ENCODE measurements around the gene CTAG1A. TPM values are rescaled to one million over a fixed set of nuclear protein-coding genes. Genes with fewer than 3 reads are reported as not detected.

CTAG1A gene
- total RNA-seq, 1 donor, result not detected

DNA sequence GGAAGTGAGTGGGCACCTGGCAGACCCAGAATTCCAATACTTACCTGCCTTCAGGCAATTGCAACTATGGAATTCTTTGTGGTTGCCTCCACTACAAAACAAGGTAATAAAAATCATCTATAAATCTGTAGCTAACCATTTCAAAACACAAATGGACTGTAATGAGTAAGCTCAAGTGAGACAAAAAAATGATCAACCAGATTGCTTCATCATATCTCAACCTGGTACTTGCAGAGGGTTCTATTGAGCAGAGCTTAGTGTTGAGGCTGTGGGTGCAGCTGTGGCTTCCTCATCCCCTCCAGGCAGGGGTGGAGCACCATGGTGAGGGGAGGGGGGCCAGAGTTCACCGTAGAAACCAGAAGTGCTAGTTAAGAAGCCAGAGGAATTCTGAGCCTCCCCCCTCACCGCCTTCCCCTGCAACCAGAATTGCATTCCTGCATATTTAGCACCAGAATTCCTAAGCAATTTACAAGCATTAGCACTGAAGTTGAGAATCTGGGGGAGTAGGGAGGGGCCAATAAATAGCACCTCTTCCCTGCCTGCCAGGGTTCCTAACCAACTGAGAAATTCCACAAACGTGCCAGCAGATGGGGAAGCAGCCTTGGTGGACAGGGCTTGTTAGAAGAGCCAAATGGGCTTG, 11.5 kb downstream of the CTAG1A start:
- DNase-seq (ENCODE audit: low read depth), result peak; percentile 81
- TF ChIP-seq, protein P1, sequence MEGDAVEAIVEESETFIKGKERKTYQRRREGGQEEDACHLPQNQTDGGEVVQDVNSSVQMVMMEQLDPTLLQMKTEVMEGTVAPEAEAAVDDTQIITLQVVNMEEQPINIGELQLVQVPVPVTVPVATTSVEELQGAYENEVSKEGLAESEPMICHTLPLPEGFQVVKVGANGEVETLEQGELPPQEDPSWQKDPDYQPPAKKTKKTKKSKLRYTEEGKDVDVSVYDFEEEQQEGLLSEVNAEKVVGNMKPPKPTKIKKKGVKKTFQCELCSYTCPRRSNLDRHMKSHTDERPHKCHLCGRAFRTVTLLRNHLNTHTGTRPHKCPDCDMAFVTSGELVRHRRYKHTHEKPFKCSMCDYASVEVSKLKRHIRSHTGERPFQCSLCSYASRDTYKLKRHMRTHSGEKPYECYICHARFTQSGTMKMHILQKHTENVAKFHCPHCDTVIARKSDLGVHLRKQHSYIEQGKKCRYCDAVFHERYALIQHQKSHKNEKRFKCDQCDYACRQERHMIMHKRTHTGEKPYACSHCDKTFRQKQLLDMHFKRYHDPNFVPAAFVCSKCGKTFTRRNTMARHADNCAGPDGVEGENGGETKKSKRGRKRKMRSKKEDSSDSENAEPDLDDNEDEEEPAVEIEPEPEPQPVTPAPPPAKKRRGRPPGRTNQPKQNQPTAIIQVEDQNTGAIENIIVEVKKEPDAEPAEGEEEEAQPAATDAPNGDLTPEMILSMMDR (IDR thresholded peaks at IDR 0.05; ENCODE audit: insufficient read depth, low read depth, low read length), result no peak
- H3K4me3 ChIP-seq (ENCODE audit: low read depth, low read length), result no peak overlapping the region

DNA sequence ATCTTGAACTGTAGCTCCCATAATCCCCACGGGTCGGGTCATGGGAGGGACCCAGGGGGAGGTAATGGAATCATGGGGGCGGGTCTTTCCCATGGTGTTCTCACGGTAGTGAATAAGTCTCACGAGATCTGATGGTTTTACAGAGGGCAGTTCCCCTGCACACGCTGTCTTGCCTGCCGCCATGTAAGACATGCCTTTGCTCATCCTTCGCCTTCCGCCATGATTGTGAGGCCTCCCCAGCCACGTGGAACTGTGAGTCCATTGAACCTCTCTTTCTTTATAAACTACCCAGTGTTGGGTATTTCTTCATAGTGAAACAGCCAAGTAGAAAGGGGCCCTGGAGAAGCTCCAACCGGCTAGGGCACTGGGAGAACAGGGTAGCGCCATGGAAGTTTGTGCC, 12.3 kb downstream of the CTAG1A start:
- no peak overlapping the region for H3K4me3 ChIP-seq (ENCODE audit: low read depth, low read length)
- TF ChIP-seq, protein P1 (IDR thresholded peaks at IDR 0.05; ENCODE audit: insufficient read depth, low read depth, low read length), result no peak
- no peak for DNase-seq (ENCODE audit: low read depth)

DNA sequence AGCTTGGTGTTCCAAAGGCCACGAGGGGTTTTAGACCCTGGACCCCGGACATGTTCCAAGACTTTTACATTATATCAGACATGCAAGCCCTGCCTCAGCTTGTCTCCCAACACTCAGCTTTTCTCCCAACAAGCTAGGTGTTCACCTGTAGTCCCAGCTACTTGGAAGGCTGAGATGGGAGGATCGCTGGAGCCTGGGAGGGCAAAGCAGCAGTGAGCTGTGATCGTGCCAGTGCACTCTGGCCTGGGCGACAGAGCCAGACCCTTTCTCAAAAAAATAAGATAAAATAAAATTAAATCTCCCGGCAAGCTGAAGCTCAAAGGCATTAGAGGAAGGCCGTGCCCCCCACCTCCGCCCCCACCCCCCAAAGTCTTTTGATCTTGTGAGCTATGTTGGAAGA, 13.7 kb downstream of the CTAG1A start:
- no peak for DNase-seq (ENCODE audit: low read depth)
- no peak overlapping the region for H3K4me3 ChIP-seq (ENCODE audit: low read depth, low read length)
- TF ChIP-seq, protein P1 (IDR thresholded peaks at IDR 0.05; ENCODE audit: insufficient read depth, low read depth, low read length), result no peak

DNA sequence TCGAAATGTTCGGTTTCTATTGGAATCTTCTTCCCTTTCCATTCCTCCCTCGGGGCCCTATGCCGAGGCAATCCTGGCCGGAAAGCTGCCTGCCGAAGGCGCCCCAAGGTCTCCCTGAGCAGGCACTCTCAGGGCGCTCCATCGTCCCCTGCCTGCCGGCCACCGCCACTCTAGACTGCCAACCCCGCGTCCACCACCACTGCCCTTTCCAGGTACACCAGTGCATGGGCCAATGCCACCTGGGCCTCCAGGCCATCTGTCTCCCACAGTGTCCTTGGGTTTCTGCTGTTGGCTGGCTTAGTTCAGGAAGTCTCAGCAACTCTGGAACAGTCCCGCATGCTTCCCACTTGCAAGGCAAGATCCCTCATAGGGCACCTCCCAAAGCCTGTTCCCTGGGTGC, 14.6 kb downstream of the CTAG1A start:
- TF ChIP-seq, protein P1 (IDR thresholded peaks at IDR 0.05; ENCODE audit: insufficient read depth, low read depth, low read length), result no peak
- no peak overlapping the region for H3K4me3 ChIP-seq (ENCODE audit: low read depth, low read length)
- DNase-seq (ENCODE audit: low read depth), result no peak

DNA sequence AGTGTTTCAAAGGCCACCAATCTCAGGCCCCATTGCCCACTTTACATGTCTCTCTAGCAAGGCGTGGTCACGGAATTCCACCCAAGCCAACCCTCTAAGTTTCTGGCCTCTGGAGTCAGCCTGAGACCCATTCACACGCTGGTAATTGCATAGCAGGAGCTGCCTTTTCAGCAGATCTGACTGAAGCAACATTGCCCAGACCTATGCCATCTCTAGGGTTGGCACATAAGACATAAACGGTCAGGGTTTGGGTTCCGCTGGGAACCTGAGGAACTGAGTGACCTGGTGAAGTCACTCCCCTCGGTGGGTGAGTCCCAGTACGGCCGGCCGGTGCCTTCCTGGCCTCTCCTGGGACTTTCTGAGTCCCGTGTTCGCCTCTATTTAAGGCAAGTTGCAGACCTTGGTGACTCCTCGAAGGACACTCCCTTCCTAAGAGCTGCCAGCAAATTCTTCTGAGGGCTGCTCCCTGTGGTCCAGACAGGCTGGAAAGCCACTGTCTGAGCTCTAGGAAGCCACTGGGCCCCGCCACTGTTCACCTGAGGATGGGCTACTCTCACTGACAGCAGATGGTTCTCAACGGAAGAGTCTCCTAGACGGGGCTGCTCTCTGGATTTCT, 15.9 kb downstream of the CTAG1A start:
- TF ChIP-seq, protein P1 (IDR thresholded peaks at IDR 0.05; ENCODE audit: insufficient read depth, low read depth, low read length), result no peak
- no peak overlapping the region for H3K4me3 ChIP-seq (ENCODE audit: low read depth, low read length)
- DNase-seq (ENCODE audit: low read depth), result peak; percentile 13

DNA sequence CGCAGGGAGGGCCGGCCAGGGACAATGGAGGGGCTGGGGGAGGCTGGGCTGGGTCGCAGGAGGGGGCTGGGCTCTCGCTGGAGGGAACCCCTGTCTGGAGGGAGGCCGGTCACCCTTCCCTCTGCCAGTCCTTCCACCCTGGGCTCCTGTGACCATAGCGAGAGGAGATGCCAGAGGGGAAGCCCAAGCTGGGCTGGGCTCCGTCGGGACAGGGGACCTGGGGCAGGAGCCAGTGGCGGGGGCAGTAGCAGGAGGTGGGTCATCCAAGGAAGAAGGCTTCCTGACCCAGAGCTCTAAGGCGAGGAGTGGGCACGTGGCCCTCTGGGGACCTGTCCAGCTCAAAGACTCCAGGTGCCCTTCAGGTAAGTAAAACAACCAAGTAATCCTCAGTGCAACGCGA, 17.3 kb downstream of the CTAG1A start:
- DNase-seq (ENCODE audit: low read depth), result no peak
- H3K4me3 ChIP-seq (ENCODE audit: low read depth, low read length), result no peak overlapping the region
- TF ChIP-seq, protein P1 (IDR thresholded peaks at IDR 0.05; ENCODE audit: insufficient read depth, low read depth, low read length), result no peak

Data from fibroblast of villous mesenchyme (primary cell).